Neural cell (in vitro differentiated cells): ENCODE results near the gene TBCB.

Experiments used
- CTCF ChIP-seq: fragments of 450-650 bp; IDR thresholded peaks from 2 replicates; pipeline ENCODE4 v1.5.1; 2014; ENCODE audit warnings: antibody characterized with exemption, mild to moderate bottlenecking, moderate library complexity; ENCODE audit not compliant: poor library complexity, severe bottlenecking
- EZH2 ChIP-seq: fragments of 200-600, 300-800 bp; shearing (Covaris generic), sonication (generic); IDR thresholded peaks from 2 replicates; pipeline ENCODE4 v1.6.1; 2014; ENCODE audit warnings: antibody characterized with exemption, low read length, borderline replicate concordance, mild to moderate bottlenecking; ENCODE audit not compliant: insufficient read depth, poor library complexity, severe bottlenecking
- SMC3 ChIP-seq: fragments of 450-650 bp; conservative IDR thresholded peaks from 2 replicates; pipeline ENCODE4 v1.6.1; 2014; ENCODE audit warnings: antibody characterized with exemption, mild to moderate bottlenecking, moderate library complexity; ENCODE audit not compliant: poor library complexity

- TF ChIP-seq EZH2 = no peak
- no peak for TF ChIP-seq CTCF
- no peak for TF ChIP-seq SMC3
Observed at GRCh38 chr19:36106441-36106840, 8.8 kb upstream of the TBCB start.
